Mesenchymal stem cell (in vitro differentiated cells and primary cell): ENCODE measurements around the gene RFC2.

ENCODE experiments used
- DNase-seq: peaks from one replicate; pipeline ENCODE4 v3.0.0-alpha.2; 2013
- H2AFZ ChIP-seq: one replicate; pipeline ENCODE4 v1.6.1; 2013; ENCODE audit warnings: low read depth, mild to moderate bottlenecking, control low read depth, inconsistent platforms, low read length, moderate library complexity
- H2AK5ac ChIP-seq: 2 replicates; pipeline ENCODE4 v1.6.1; 2013; ENCODE audit warnings: low read length, moderate library complexity, mild to moderate bottlenecking, inconsistent platforms; ENCODE audit not compliant: severe bottlenecking
- H2BK120ac ChIP-seq: one replicate; pipeline ENCODE4 v1.6.1; 2013; ENCODE audit warnings: low read depth, mild to moderate bottlenecking, inconsistent platforms, low read length, moderate library complexity
- H2BK12ac ChIP-seq, 2 experiments: one replicate each; pipeline ENCODE4 v1.6.1; 2013; ENCODE audit warnings: inconsistent platforms in 2 of 2, low read length in 2 of 2, mild to moderate bottlenecking in 2 of 2, moderate library complexity in 2 of 2, control low read depth in 1 of 2
- H2BK15ac ChIP-seq: one replicate; pipeline ENCODE4 v1.6.1; 2013; ENCODE audit warnings: mild to moderate bottlenecking, low read depth, inconsistent platforms; ENCODE audit not compliant: poor library complexity, severe bottlenecking
- H2BK5ac ChIP-seq: 2 replicates; pipeline ENCODE4 v1.6.1; 2013; ENCODE audit warnings: low read depth, mild to moderate bottlenecking, low read length, control low read depth, inconsistent platforms; ENCODE audit not compliant: poor library complexity, severe bottlenecking
- H3K14ac ChIP-seq, 2 experiments: one replicate each; pipeline ENCODE4 v1.6.1; 2013; ENCODE audit warnings: inconsistent platforms in 2 of 2, low read length in 2 of 2, control low read depth in 1 of 2, mild to moderate bottlenecking in 1 of 2, moderate library complexity in 1 of 2
- H3K18ac ChIP-seq, 2 experiments: one replicate each; pipeline ENCODE4 v1.6.1; 2013; ENCODE audit warnings: inconsistent platforms in 2 of 2, low read length in 2 of 2, control low read depth in 1 of 2, low read depth in 1 of 2, mild to moderate bottlenecking in 1 of 2
- H3K23ac ChIP-seq, 2 experiments: one replicate each; pipeline ENCODE4 v1.6.1; 2013; ENCODE audit warnings: inconsistent platforms in 2 of 2, low read length in 2 of 2, mild to moderate bottlenecking in 2 of 2, moderate library complexity in 2 of 2, control low read depth in 1 of 2
- H3K27ac ChIP-seq: 2 replicates; pipeline ENCODE4 v1.5.1; 2013; ENCODE audit warnings: mild to moderate bottlenecking, moderate library complexity, low read length, control low read depth, inconsistent platforms; ENCODE audit not compliant: poor library complexity, severe bottlenecking
- H3K27me3 ChIP-seq, 2 experiments: 2 replicates each; pipeline versions ENCODE4 v1.6.1 to v1.7.0; 2013; ENCODE audit warnings: low read length in 2 of 2, mild to moderate bottlenecking in 2 of 2, moderate library complexity in 2 of 2, control low read depth in 1 of 2, inconsistent platforms in 1 of 2; ENCODE audit not compliant: control insufficient read depth in 1 of 2, insufficient read depth in 1 of 2
- H3K36me3 ChIP-seq, 2 experiments: 2 replicates each; pipeline versions ENCODE4 v1.6.1 to v1.7.0; 2013; ENCODE audit warnings: low read length in 2 of 2, control low read depth in 1 of 2, inconsistent platforms in 1 of 2, low read depth in 1 of 2, mild to moderate bottlenecking in 1 of 2; ENCODE audit not compliant: insufficient read depth in 2 of 2, control insufficient read depth in 1 of 2
- H3K4ac ChIP-seq, 2 experiments: one replicate each; pipeline ENCODE4 v1.6.1; 2013; ENCODE audit warnings: inconsistent platforms in 2 of 2, low read length in 2 of 2, mild to moderate bottlenecking in 2 of 2, moderate library complexity in 2 of 2, control low read depth in 1 of 2, low read depth in 1 of 2
- H3K4me1 ChIP-seq: 2 replicates; pipeline ENCODE4 v1.6.1; 2013; ENCODE audit warnings: low read depth, low read length, control low read depth; ENCODE audit not compliant: control insufficient read depth, insufficient read depth
- H3K4me2 ChIP-seq: 2 replicates; pipeline ENCODE4 v1.6.1; 2013; ENCODE audit warnings: low read length, mild to moderate bottlenecking, inconsistent platforms; ENCODE audit not compliant: poor library complexity, severe bottlenecking
- H3K4me3 ChIP-seq, 2 experiments: 2 replicates each; pipeline versions ENCODE4 v1.5.1 to v1.7.0; 2013; ENCODE audit warnings: low read length in 2 of 2, mild to moderate bottlenecking in 2 of 2, control low read depth in 1 of 2, low read depth in 1 of 2; ENCODE audit not compliant: insufficient read depth in 1 of 2
- H3K79me1 ChIP-seq: replicated peaks from 2 replicates; pipeline ENCODE4 v1.6.1; 2013; ENCODE audit warnings: mild to moderate bottlenecking, control low read depth, low read length, inconsistent platforms; ENCODE audit not compliant: poor library complexity, severe bottlenecking
- H3K9ac ChIP-seq: 2 replicates; pipeline ENCODE4 v1.7.0; 2013; ENCODE audit warnings: mild to moderate bottlenecking, low read length, moderate library complexity
- H3K9me3 ChIP-seq: 2 replicates; pipeline ENCODE4 v1.7.0; 2013; ENCODE audit warnings: mild to moderate bottlenecking, low read length; ENCODE audit not compliant: control insufficient read depth
- H4K8ac ChIP-seq: one replicate; pipeline ENCODE4 v1.6.1; 2013; ENCODE audit warnings: inconsistent platforms, mild to moderate bottlenecking, low read length, moderate library complexity
- H4K91ac ChIP-seq: one replicate; pipeline ENCODE4 v1.6.1; 2013; ENCODE audit warnings: mild to moderate bottlenecking, low read length, inconsistent platforms
- WGBS: methylation state at CpG from one replicate; pipeline ENCODE4 v1.1.7; 2013; ENCODE audit warnings: mixed read lengths; 5-methylcytosine and 5-hydroxymethylcytosine counted together

RFC2 gene

DNA sequence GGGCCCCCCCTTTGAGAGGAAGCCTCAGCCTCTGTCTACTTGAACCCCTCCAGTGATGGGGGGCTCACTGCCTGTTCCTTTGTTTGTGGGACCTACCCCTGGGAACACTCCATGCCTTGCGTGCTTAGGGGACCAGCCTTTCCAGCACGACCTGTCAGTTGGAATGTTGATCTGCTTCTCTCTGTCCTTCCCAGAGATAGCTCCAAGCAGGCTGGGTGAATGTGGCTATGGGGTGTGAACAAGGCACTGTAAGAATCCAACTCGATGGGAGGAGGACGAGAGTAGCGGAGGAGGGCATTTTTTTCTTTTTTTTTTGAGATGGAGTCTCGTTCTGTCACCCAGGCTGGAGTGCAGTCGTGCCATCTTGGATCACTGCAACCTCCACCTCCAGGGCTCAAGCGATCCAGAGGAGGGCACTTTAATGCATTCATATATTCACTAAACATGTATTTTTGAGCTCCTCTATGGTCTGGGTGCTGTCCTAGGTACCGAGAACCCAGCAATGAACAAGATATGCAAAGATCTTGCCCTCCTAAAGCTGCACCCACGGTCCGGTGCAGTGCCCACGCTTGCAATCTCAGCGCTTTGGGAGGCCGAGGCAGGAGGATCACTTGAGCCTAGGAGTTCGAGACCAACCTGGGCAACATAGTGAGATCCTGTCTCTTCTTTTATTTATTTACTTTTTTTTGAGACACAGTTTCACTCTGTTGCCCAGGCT is 43.5 kb upstream of the RFC2 start:
- Histone ChIP-seq H3K4ac (no peak overlapping the region), H3K18ac (no peak overlapping the region), H3K36me3 (peaks cover 0 to 18% of the 10 kb centered on the region in 2 experiments), H3K9me3 (peaks cover 2% of the 10 kb centered on the region), H2AK5ac (no peak overlapping the region), H3K4me3 (no peak overlapping the region), H3K9ac (no peak overlapping the region), H2BK12ac (no peak overlapping the region), H2BK5ac (no peak overlapping the region), H3K79me1 (peaks cover 35% of the 10 kb centered on the region), H4K8ac (no peak overlapping the region), H3K4me2 (no peak overlapping the region), H2BK15ac (no peak overlapping the region), H3K14ac (no peak overlapping the region), H3K23ac (no peak overlapping the region), H3K4me1 (peaks cover 9% of the 10 kb centered on the region), H3K27me3 (no peaks in the 10 kb centered on the region), H2BK120ac (no peak overlapping the region), H2AFZ (no peak overlapping the region), H4K91ac (no peak overlapping the region), H3K27ac (no peak overlapping the region)
- 96% methylated on average over 15 of the region's 15 CpGs for WGBS
- DNase-seq: no peak

- Histone ChIP-seq H4K91ac (no peak overlapping the region), H2BK5ac (no peak overlapping the region), H3K79me1 (peaks cover 30% of the 10 kb centered on the region), H3K4me2 (no peak overlapping the region), H3K27me3 (no peaks in the 10 kb centered on the region), H2BK12ac (peak overlapping the region in 1 of 2 experiments; percentile 68), H3K23ac (no peak overlapping the region), H2BK120ac (no peak overlapping the region), H3K18ac (peak overlapping the region in 1 of 2 experiments; percentile 54), H3K36me3 (peaks cover 0 to 13% of the 10 kb centered on the region in 2 experiments), H3K4me1 (peaks cover 20% of the 10 kb centered on the region), H3K27ac (no peak overlapping the region), H3K14ac (no peak overlapping the region), H4K8ac (no peak overlapping the region), H3K4me3 (peak overlapping the region in 1 of 2 experiments; percentile 9), H3K9me3 (peaks cover 2% of the 10 kb centered on the region), H2AFZ (no peak overlapping the region), H3K4ac (no peak overlapping the region), H3K9ac (peak overlapping the region; percentile 28), H2BK15ac (no peak overlapping the region), H2AK5ac (no peak overlapping the region)
- WGBS: 32% methylated on average over 17 of the region's 17 CpGs
- DNase-seq: peak; percentile 74
These were observed 40.2 kb upstream of the RFC2 start for GRCh38 chr7:74294191-74294998.

GRCh38 chr7:74293577-74293908 is 39.3 kb upstream of the RFC2 start:
- H2BK120ac ChIP-seq: no peak overlapping the region
- H3K36me3 ChIP-seq: peaks cover 0 to 13% of the 10 kb centered on the region in 2 experiments
- H3K79me1 ChIP-seq: peaks cover 28% of the 10 kb centered on the region
- no peak overlapping the region for H3K18ac ChIP-seq
- 89% methylated on average over 4 of the region's 4 CpGs for WGBS
- H3K9ac ChIP-seq: no peak overlapping the region
- H2BK5ac ChIP-seq: no peak overlapping the region
- H4K8ac ChIP-seq: peak overlapping the region; percentile 45
- no peak overlapping the region for H3K4me2 ChIP-seq
- peak overlapping the region in 1 of 2 experiments; percentile 15 for H3K4ac ChIP-seq
- no peak overlapping the region for H3K4me3 ChIP-seq
- no peak overlapping the region for H3K27ac ChIP-seq
- H4K91ac ChIP-seq: peak overlapping the region; percentile 18
- peaks cover 23% of the 10 kb centered on the region for H3K4me1 ChIP-seq
- no peaks in the 10 kb centered on the region for H3K27me3 ChIP-seq
- H3K14ac ChIP-seq: peak overlapping the region in 1 of 2 experiments; percentile 61
- DNase-seq: no peak
- H3K9me3 ChIP-seq: peaks cover 2% of the 10 kb centered on the region
- no peak overlapping the region for H2BK15ac ChIP-seq
- no peak overlapping the region for H2AK5ac ChIP-seq
- no peak overlapping the region for H2BK12ac ChIP-seq
- no peak overlapping the region for H2AFZ ChIP-seq
- no peak overlapping the region for H3K23ac ChIP-seq
